B cell (primary cell): Measurements from ENCODE around the gene PRR33. TPM values are rescaled to one million over a fixed set of nuclear protein-coding genes. Genes with fewer than 3 reads are reported as not detected.

Source experiments
- ATAC-seq: fragments of 200-7000 bp; cut with Tn5 transposase; one replicate; pipeline ENCODE4 v1.10.0; 2021; ENCODE audit warnings: low read depth, mild to moderate bottlenecking, moderate number of reproducible peaks, moderate library complexity
- CTCF ChIA-PET: fragments of 350-600 bp; sonication (Branson Sonifier 250); formaldehyde crosslinking; loops from one replicate; lab custom pipeline; 2021; ENCODE audit warnings: antibody characterized with exemption, inconsistent platforms; lab: Charles Lee
- POLR2A ChIA-PET: fragments of 350-600 bp; sonication (Branson Sonifier 250); formaldehyde crosslinking; loops from one replicate; lab custom pipeline; 2021; ENCODE audit warnings: antibody characterized with exemption; lab: Charles Lee
- DNase-seq: peaks from one replicate; pipeline ENCODE4 v3.0.0; 2013
- H2AFZ ChIP-seq: 2 replicates; pipeline ENCODE4 v1.6.1; 2012; ENCODE audit warnings: mild to moderate bottlenecking, low read depth, low read length; ENCODE audit not compliant: insufficient read depth, poor library complexity, severe bottlenecking
- H3K27ac ChIP-seq, 2 donors: 1 replicate in 1 of 2; 2 replicates in 1 of 2; pipeline ENCODE4 v1.5.1; 2012 to 2013; ENCODE audit warnings: low read length in 2 of 2, mild to moderate bottlenecking in 2 of 2, moderate library complexity in 1 of 2
- H3K27me3 ChIP-seq, 4 experiments: fragments of 200-600 bp in 1 of 4; sonication (generic) in 1 of 4; replicated peaks in 1 of 4; 1 replicate in 2 of 4; 2 replicates in 2 of 4; pipeline versions ENCODE4 v1.6.1 to v1.7.0; 2013 to 2016; ENCODE audit warnings: low read length in 3 of 4, mild to moderate bottlenecking in 2 of 4, mixed read lengths in 1 of 4, moderate library complexity in 1 of 4; ENCODE audit not compliant: insufficient read depth in 4 of 4, control insufficient read depth in 3 of 4; ENCODE audit errors: control extremely low read depth in 1 of 4
- H3K36me3 ChIP-seq, 2 experiments: replicated peaks in 1 of 2; 1 replicate in 1 of 2; 2 replicates in 1 of 2; pipeline versions ENCODE4 v1.6.1 to v1.7.1; 2013; ENCODE audit warnings: low read length in 1 of 2; ENCODE audit not compliant: insufficient read depth in 2 of 2, control insufficient read depth in 1 of 2; ENCODE audit errors: control extremely low read depth in 1 of 2, extremely low read depth in 1 of 2
- H3K4me1 ChIP-seq, 2 donors: fragments of 200-600 bp in 1 of 2; sonication (generic) in 1 of 2; 1 replicate in 1 of 2; 2 replicates in 1 of 2; pipeline versions ENCODE4 v1.5.1 to v1.6.1; 2013 to 2017; ENCODE audit warnings: low read length in 2 of 2; ENCODE audit not compliant: control insufficient read depth in 2 of 2, insufficient read depth in 2 of 2
- H3K4me2 ChIP-seq: replicated peaks from 2 replicates; pipeline ENCODE3; 2012; ENCODE audit warnings: mild to moderate bottlenecking, low read depth, low read length; ENCODE audit not compliant: poor library complexity, severe bottlenecking
- H3K4me3 ChIP-seq, 5 experiments: fragments of 200-600 bp in 1 of 5; sonication (generic) in 1 of 5; 1 replicate in 3 of 5; 2 replicates in 2 of 5; pipeline versions ENCODE4 v1.5.1 to v1.7.0; 2011 to 2016; ENCODE audit warnings: low read length in 4 of 5, mild to moderate bottlenecking in 4 of 5, low read depth in 2 of 5, control low read depth in 1 of 5, moderate library complexity in 1 of 5; ENCODE audit not compliant: insufficient read depth in 1 of 5; ENCODE audit errors: control extremely low read depth in 1 of 5, extremely low read depth in 1 of 5
- H3K79me2 ChIP-seq: fragments of 200-600 bp; sonication (generic); one replicate; pipeline ENCODE4 v1.6.0; 2016; ENCODE audit warnings: low read length; ENCODE audit not compliant: control insufficient read depth, insufficient read depth
- H3K9ac ChIP-seq: fragments of 200-600 bp; sonication (generic); 2 replicates; pipeline ENCODE4 v1.6.1; 2017; ENCODE audit warnings: mild to moderate bottlenecking, low read length, moderate library complexity
- H3K9me3 ChIP-seq, 3 donors: one replicate each; pipeline versions ENCODE4 v1.6.1 to v1.7.1; 2013; ENCODE audit warnings: low read length in 2 of 3; ENCODE audit not compliant: control insufficient read depth in 2 of 3, insufficient read depth in 1 of 3; ENCODE audit errors: control extremely low read depth in 1 of 3
- H4K20me1 ChIP-seq: 2 replicates; pipeline ENCODE4 v1.6.0; 2012; ENCODE audit warnings: mild to moderate bottlenecking, low read length; ENCODE audit not compliant: insufficient read depth, control insufficient read depth, poor library complexity, severe bottlenecking
- H3K27ac Mint-ChIP-seq: one replicate; pipeline ENCODE4 v1.8.0; 2021; ENCODE audit warnings: mixed read lengths
- H3K27me3 Mint-ChIP-seq: one replicate; pipeline ENCODE4 v1.8.0; 2021; ENCODE audit warnings: mixed read lengths
- H3K4me1 Mint-ChIP-seq: one replicate; pipeline ENCODE4 v1.8.0; 2021; ENCODE audit warnings: mixed read lengths
- H3K4me3 Mint-ChIP-seq: one replicate; pipeline ENCODE4 v1.8.0; 2021; ENCODE audit warnings: mixed read lengths
- H3K9me3 Mint-ChIP-seq: one replicate; pipeline ENCODE4 v1.8.0; 2022; ENCODE audit warnings: mixed read lengths; ENCODE audit not compliant: insufficient read depth
- CTCF ChIP-seq: fragments of 200-600 bp; IDR thresholded peaks from one replicate; pipeline ENCODE4 v1.8.0; 2022; ENCODE audit warnings: antibody characterized with exemption, mild to moderate bottlenecking
- EZH2 ChIP-seq: IDR thresholded peaks from 2 replicates; pipeline ENCODE4 v1.6.1; 2012; ENCODE audit warnings: borderline replicate concordance, low read depth, mild to moderate bottlenecking, moderate library complexity, low read length; ENCODE audit not compliant: insufficient read depth, poor library complexity, severe bottlenecking
- WGBS: methylation state at CpG from one replicate; pipeline ENCODE4 v1.1.5; 2013; ENCODE audit warnings: missing lambda C conversion rate; ENCODE audit not compliant: insufficient coverage; 5-methylcytosine and 5-hydroxymethylcytosine counted together
- intact Hi-C: fragments of 100-400 bp; cut with micrococcal nuclease; formaldehyde crosslinking; loops from one replicate; pipeline ENCODE4 v1.10.0; 2022
- polyA plus RNA-seq: library from polyadenylated mRNA; depleted of rRNA; stranded (reverse); fragments of >200 nt; gene quantifications from 2 replicates; pipeline ENCODE4 v1.2.3, GENCODE V29; 2012
- total RNA-seq, 2 donors: library from RNA; stranded (reverse); fragments of 120-200 nt in 1 of 2; gene quantifications; 1 replicate in 1 of 2; 2 replicates in 1 of 2; pipeline versions ENCODE4 v1.2.3 to v1.2.4, GENCODE V29; 2013 to 2022

The PRR33 gene
- total and polyA plus RNA-seq, 2 donors (not counting 1 experiment from before 2014, with no cell fraction given): not detected

- Histone ChIP-seq H3K27me3 (no peaks in the 10 kb centered on the region), H3K79me2 (peaks cover 67% of the 10 kb centered on the region), H3K4me2 (peak within 1 kb of the TSS; percentile 94), H3K9me3 (no peaks in the 10 kb centered on the region), H3K27ac (peak within 1 kb of the TSS; percentile 94 to 99), H4K20me1 (peaks cover 50% of the 10 kb centered on the region), H3K36me3 (peaks cover 0 to 30% of the 10 kb centered on the region in 2 experiments), H3K4me3 (peak within 1 kb of the TSS; percentile 57 to 97 (median 95)), H2AFZ (peak within 1 kb of the TSS; percentile 52), H3K4me1 (peaks cover 74 to 90% of the 10 kb centered on the region in 2 donors), H3K9ac (peak within 1 kb of the TSS; percentile 91)
- 1% methylated on average over 15 of the region's 18 CpGs for WGBS
- intact Hi-C loops: loop anchor here (1.0 to 5.0 kb wide), 6 partner anchors 13 to 1011 kb away; partner anchors contain the start of genes POLR2L, TNNT3, TSPAN4 and TSSC4
- no peaks in the 10 kb centered on the region for H3K9me3 Mint-ChIP-seq
- peak within 1 kb of the TSS; percentile 91 for H3K27ac Mint-ChIP-seq
- CTCF ChIA-PET: interaction anchor here (0.9 to 10.2 kb wide), 8 partner anchors 13 to 299 kb away, joined by 3 to 104 read pairs (median 6); partner anchors contain the start of gene TNNI2
- H3K4me1 Mint-ChIP-seq: peaks cover 72% of the 10 kb centered on the region
- H3K27me3 Mint-ChIP-seq: no peaks in the 10 kb centered on the region
- TF ChIP-seq EZH2 (no peak), CTCF (no peak)
- ATAC-seq: peak; percentile 60
- DNase-seq: peak; percentile 95
- POLR2A ChIA-PET: interaction anchor here (0.5 to 4.3 kb wide), 7 partner anchors 12 to 532 kb away, joined by 3 to 18 read pairs (median 6); partner anchors contain the start of genes PRR33 and TNNI2
- peak within 1 kb of the TSS; percentile 100 for H3K4me3 Mint-ChIP-seq
Measured at GRCh38 chr11:1852877-1853276, 38.8 kb downstream of the PRR33 start, which contains the start of gene LSP1. TSS of gene LSP1 (plus strand) at chr11:1853084. CDS start at chr11:1853145, 61 bp downstream.
